ENCODE measurements around the gene ORC1.

Gene ORC1

DNA sequence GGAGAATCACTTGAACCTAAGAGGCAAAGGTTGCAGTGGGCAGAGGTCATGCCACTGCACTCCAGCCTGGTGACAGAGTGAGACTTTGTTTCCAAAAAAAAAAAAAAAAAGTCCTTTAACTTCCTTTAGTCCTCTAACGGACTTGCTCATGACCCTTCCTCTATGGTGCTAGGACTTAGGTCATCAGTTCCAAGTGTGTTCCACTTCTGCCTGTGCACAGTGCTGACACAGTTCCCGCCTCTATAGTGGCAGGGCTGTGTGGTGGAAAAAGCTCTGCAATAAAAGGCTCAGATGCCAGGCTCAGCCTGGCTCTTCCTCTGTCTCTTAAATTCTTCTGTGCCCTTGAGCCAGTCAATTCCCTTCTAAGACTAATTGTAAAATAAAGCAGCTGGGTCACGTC lies 60.2 kb downstream of the ORC1 start:
- DNase-seq (ENCODE audit: low read depth), result no peak

DNA sequence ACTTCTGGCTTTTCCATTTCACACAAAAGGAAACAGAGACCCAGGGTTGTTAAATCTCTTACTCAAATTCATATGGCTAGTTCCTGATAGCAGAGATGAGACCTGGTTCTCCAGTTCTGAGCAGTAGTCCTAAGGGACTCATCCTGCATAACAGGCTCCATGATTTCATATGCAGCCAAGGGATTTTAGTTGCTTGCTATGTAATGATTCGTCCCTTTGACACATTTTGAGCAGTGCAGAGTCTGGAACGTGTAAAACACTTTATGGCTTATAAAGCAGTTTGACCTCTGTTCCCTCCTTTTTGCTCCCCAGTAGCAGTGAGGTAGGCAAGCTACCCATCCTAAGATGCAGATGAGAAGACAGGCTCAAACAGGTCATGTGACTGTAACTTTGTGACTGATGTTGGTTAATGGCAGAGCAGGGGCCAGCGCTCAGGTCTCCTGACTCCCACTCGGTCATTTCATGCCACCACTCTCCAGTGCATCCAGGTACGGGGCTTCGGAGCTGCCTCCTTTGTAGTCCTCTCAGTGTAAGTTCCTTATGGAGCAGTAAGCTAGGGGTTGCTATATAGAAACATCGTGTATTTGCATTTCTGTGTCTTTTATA lies 62.5 kb downstream of the ORC1 start:
- no peak for DNase-seq (ENCODE audit: low read depth)

DNA sequence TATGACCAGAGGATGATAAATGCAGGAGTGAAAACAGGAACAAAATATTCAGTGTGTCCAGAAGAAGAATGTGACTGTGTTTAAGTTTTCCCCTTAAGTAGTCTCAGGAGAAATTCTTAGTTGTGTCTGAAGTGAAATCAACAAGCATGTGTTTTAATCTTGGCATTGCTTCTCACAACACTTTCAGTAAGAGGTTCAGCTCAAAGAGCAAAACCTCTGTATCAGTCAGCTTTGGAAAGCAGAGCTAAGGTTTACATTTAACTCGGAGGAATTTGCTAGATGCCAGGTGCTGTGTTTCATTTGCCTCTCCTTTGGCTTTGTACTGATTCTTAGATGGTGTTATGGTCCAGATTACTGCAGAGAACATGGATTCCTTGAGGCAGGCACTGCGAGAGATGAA lies 66.8 kb downstream of the ORC1 start:
- no peak for DNase-seq (ENCODE audit: low read depth)

DNA sequence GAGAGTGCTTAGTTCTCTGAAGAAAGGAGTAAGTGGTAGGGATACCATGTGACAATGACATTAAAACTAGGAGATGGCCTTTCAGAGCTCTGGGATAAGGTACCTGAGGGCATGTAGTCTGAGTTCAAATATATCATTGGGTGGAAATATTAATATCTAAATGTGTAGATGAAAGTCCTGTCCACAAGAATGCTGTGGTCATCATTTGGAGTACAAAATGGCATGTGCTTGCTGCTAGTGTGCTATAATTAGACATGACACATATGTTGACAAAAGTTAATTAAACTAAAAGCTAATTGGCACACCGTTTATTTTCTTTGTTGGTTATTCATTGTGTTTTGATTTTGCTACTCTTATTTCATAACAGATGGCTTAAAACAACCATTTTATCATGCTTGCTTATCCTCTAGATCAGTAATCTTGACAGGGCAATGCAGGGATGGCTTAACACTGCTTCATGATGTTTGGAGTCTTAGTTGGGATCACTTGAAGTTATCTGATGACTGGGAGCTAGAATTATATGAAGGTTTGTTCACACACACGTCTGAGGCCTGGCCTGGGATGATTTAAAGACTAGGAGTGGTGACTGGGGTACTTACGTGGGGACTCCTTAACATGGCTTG lies 69.2 kb downstream of the ORC1 start:
- DNase-seq (ENCODE audit: low read depth), result no peak

DNA sequence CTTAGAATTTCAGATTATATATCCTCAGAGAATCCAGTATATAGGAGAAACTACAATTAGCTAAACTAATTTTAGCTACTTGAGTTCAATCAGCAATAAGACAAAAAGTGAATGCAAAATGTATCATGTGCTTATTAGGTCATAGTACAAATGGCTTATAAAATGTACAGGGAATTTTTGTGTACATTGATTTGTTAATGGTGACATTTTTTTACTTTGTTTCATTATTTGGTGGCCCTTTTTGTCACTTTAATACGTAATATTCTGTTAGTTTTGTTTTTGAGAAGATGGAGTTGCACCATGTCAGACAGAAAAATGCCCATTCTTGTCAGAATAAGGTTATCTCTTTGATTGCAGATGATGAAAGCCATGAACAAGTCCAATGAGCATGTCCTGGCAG lies 71.8 kb downstream of the ORC1 start:
- DNase-seq (ENCODE audit: low read depth), result no peak

DNA sequence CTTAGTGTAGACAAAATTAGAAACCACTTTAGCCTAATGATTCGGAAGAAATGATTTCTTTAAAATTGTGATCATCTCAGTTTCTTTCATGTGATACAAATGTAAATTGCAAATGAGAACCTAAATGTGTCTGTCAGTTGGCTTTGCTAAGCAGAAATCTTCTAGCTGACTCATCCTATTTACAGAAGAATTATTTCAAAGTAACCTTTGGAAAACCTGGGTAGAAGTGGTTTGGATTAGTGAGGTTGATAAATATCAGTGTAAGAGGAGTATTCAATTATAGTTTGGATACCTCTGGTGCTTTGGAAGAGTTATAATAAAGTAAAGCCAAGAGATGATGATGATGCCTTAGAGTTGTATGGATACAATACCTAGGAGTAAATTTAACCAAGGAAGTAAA lies 75.6 kb downstream of the ORC1 start:
- no peak for DNase-seq (ENCODE audit: low read depth)

DNA sequence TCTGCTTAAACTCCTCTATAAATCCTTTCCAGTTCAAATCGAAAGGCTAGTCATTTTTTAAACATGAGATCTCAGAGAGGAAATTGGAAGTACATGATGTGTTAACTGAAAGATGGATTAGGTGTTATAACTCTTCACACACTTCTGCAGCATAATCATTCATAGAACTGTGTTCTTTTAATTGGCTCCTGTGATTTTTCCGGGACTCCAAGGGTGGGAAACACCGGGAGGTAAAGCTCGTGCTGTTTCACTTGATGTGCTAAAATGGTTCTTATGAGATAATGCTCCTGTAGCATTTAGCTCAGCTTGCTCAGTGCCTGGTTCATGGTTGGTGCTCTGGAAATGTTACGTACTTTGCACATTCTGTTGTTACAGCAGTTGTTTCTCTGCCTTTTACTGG lies 78.4 kb downstream of the ORC1 start:
- DNase-seq (ENCODE audit: low read depth), result no peak

DNA sequence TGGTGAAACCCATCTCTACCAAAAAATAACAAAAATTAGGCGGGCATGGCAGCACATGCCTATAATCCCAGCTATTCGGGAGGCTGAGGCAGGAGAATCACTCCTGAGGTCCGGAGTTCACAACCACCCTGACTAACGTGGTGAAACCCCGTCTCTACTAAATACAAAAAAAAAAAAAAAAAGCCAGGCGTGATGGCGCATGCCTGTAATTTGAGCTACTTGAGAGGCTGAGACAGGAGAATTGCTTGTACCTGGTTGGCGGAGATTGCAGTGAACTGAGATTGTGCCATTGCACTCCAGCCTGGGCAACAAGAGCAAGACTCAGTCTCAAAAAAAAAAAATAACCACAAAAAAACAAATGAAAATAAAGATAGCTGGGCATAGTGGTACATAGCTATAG lies 80.5 kb downstream of the ORC1 start:
- DNase-seq (ENCODE audit: low read depth), result no peak

All from stimulated activated CD8-positive, alpha-beta memory T cell treated with anti-CD3 and anti-CD28 coated beads, Interleukin-15, amount 100 ng/mL, for 24 hours (primary cell).